Spleen (tissue), 11 donors: ENCODE measurements around the gene CKLF. TPM values are rescaled to one million over a fixed set of nuclear protein-coding genes. Genes with fewer than 3 reads are reported as not detected.
"Not testable (repeated sequence)": the region's sequence is repeated elsewhere in the genome, so short reads cannot be mapped to it uniquely, and the experiment has no call there.

Experiments used
- DNase-seq: peaks from one replicate; pipeline ENCODE4 v3.0.0-alpha.2; 2020
- H3K27ac ChIP-seq, 8 donors: fragments of 200-600 bp; sonication (generic) in 7 of 8; 1 replicate in 4 of 8; 2 replicates in 4 of 8; pipeline versions ENCODE4 v1.5.0 to v1.8.0; 2016 to 2021; ENCODE audit warnings: inconsistent platforms in 4 of 8, mild to moderate bottlenecking in 4 of 8, moderate library complexity in 1 of 8
- H3K27me3 ChIP-seq, 7 donors: fragments of 200-600 bp; sonication (generic) in 6 of 7; replicated peaks in 1 of 7; 1 replicate in 4 of 7; 2 replicates in 3 of 7; pipeline versions ENCODE4 v1.5.0 to v1.8.0; 2016 to 2021; ENCODE audit warnings: inconsistent platforms in 3 of 7, mild to moderate bottlenecking in 1 of 7
- H3K36me3 ChIP-seq, 6 donors: fragments of 200-600 bp; sonication (generic) in 5 of 6; 1 replicate in 4 of 6; 2 replicates in 2 of 6; pipeline versions ENCODE4 v1.5.0 to v1.8.0; 2016 to 2021; ENCODE audit warnings: inconsistent platforms in 2 of 6
- H3K4me1 ChIP-seq, 6 donors: fragments of 200-600 bp; sonication (generic) in 5 of 6; 1 replicate in 3 of 6; 2 replicates in 3 of 6; pipeline versions ENCODE4 v1.5.0 to v1.8.0; 2016 to 2021; ENCODE audit warnings: inconsistent platforms in 3 of 6
- H3K4me3 ChIP-seq, 8 donors: fragments of 200-600 bp; sonication (generic) in 7 of 8; 1 replicate in 4 of 8; 2 replicates in 4 of 8; pipeline versions ENCODE4 v1.5.0 to v1.8.0; 2016 to 2021; ENCODE audit warnings: inconsistent platforms in 4 of 8, mild to moderate bottlenecking in 4 of 8, moderate library complexity in 2 of 8
- H3K9me3 ChIP-seq, 8 donors: fragments of 200-600 bp; sonication (generic) in 7 of 8; 1 replicate in 4 of 8; 2 replicates in 4 of 8; pipeline versions ENCODE4 v1.5.0 to v1.8.0; 2016 to 2021; ENCODE audit warnings: inconsistent platforms in 4 of 8
- POLR2A ChIP-seq, 3 donors: fragments of 450-650 bp; IDR thresholded peaks; one replicate each; pipeline ENCODE4 v1.5.1; 2017; ENCODE audit warnings: antibody characterized with exemption in 3 of 3, mild to moderate bottlenecking in 1 of 3
- POLR2AphosphoS5 ChIP-seq, 3 donors: sonication (generic); formaldehyde crosslinking; IDR thresholded peaks; one replicate each; pipeline ENCODE4 v1.5.1; 2017; ENCODE audit warnings: antibody characterized with exemption in 3 of 3
- WGBS, 5 donors: extraction: QIAGEN DNeasy Blood & Tissue Kit in 3 of 5; methylation state at CpG; one replicate each; pipeline versions ENCODE4 v1.1.5 to v1.1.7; 2013 to 2018; 5-methylcytosine and 5-hydroxymethylcytosine counted together
- intact Hi-C: fragments of 100-400 bp; cut with DNase I; formaldehyde crosslinking; loops from one replicate; pipeline ENCODE4 v1.15.0; 2023; ENCODE audit warnings: low total_unique reads
- polyA plus RNA-seq, 3 donors: library from polyadenylated mRNA; stranded (reverse); fragments of 200-250 nt; gene quantifications; one replicate each; pipeline ENCODE4 v1.2.1, GENCODE V29; 2013
- total RNA-seq, 7 donors: library from RNA; depleted of rRNA in 3 of 7; stranded (reverse); fragments of >200 nt in 3 of 7; fragmentation: NEBNext Ultra II Directional in 4 of 7; extraction: Animal tissue kit (Norgen Biotek cat#: 25700) in 4 of 7; gene quantifications; one replicate each; pipeline versions ENCODE4 v1.1.0 to v1.2.1, GENCODE V29; 2016 to 2021
- TF ChIP-seq, protein P1 (sequence below), 11 experiments: fragments of 200-600 bp in 7 of 11; fragments of 450-650 bp in 4 of 11; sonication (generic) in 4 of 11; IDR thresholded peaks in 8 of 11; conservative IDR thresholded peaks in 3 of 11; 1 replicate in 7 of 11; 2 replicates in 4 of 11; pipeline versions ENCODE4 v1.4.0 to v1.8.0; 2016 to 2021; ENCODE audit warnings: antibody characterized with exemption in 11 of 11, inconsistent platforms in 4 of 11, mild to moderate bottlenecking in 1 of 11
- donor health status: healthy with polysubstance abuse.
- donor health status: DM: no; HTN: no; CAD: no; lungs with moderate emphysema.
- donor health status: DM: no; HTN: no; CAD: no.
- donor health status: Bipolar disorder and iron deficiency.
- donor health status: healthy.
- donor health status: DM: no; HTN: no; CAD: no.
- donor health status: DM: yes; HTN: yes; CAD: no.

The CKLF gene
- total and polyA plus RNA-seq, 10 donors = 61.9 to 132 (median 75.4) TPM

DNA sequence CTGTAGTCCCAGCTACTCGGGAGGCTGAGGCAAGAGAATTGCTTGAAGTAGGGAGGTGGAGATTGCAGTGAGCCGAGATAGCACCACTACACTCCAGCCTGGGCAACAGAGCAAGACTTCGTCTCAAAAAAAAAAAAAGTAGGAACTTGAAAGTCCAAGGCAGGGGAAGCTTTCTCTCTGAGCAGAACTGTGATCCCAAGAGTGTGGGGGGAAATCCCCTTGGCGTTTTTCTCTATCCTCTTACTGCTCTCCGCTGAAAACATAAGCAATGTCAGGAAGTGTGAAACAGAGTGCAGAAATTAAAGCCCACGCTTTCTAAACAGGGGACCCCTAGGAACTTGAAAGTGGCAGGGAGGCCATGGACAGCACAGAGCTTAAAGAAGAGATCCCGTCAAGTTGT lies 42.4 kb downstream of the CKLF start:
- peaks cover 0 to 5% (median 0%) of the 10 kb centered on the region in 8 donors for H3K9me3 ChIP-seq
- no peak for DNase-seq
- peaks cover 0 to 25% (median 15%) of the 10 kb centered on the region in 6 donors for H3K4me1 ChIP-seq
- H3K4me3 ChIP-seq = no peak overlapping the region
- intact Hi-C loops = loop anchor here (10.0 kb wide), 1 partner anchor 120 kb away; no protein-coding TSS in a partner anchor
- H3K27me3 ChIP-seq = no peaks in the 10 kb centered on the region
- TF ChIP-seq POLR2AphosphoS5 (IDR thresholded peaks at IDR 0.05) = no peak
- no peak for TF ChIP-seq POLR2A (IDR thresholded peaks at IDR 0.05)
- TF ChIP-seq, protein P1, sequence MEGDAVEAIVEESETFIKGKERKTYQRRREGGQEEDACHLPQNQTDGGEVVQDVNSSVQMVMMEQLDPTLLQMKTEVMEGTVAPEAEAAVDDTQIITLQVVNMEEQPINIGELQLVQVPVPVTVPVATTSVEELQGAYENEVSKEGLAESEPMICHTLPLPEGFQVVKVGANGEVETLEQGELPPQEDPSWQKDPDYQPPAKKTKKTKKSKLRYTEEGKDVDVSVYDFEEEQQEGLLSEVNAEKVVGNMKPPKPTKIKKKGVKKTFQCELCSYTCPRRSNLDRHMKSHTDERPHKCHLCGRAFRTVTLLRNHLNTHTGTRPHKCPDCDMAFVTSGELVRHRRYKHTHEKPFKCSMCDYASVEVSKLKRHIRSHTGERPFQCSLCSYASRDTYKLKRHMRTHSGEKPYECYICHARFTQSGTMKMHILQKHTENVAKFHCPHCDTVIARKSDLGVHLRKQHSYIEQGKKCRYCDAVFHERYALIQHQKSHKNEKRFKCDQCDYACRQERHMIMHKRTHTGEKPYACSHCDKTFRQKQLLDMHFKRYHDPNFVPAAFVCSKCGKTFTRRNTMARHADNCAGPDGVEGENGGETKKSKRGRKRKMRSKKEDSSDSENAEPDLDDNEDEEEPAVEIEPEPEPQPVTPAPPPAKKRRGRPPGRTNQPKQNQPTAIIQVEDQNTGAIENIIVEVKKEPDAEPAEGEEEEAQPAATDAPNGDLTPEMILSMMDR (IDR thresholded peaks at IDR 0.05 in 8 of 11, conservative IDR thresholded peaks at IDR 0.05 in 3 of 11) = no peak
- 28 to 47% (median 46%) methylated on average over 7 of the region's 7 CpGs for WGBS, 5 donors
- H3K27ac ChIP-seq = no peak overlapping the region
- H3K36me3 ChIP-seq = no peaks in the 10 kb centered on the region

DNA sequence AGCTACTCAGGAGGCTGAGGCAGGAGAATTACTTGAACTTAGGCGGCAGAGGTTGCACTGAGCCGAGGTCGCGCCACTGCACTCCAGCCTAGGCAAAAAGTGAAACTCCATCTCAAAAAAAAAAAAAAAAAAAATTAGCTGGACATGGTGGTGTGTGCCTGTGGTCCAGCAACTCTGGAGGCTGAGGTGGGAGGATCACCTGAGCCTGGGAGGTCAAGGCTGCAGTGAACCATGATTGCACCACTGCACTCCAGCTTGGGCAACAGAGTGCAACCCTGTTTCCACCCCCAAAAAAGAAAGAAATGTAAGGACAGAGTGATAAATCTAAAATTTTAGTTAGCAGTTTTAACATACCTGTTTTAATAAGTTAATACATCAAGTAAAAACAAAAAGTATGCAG lies 44.2 kb downstream of the CKLF start:
- not testable (repeated sequence) for H3K4me3 ChIP-seq, H3K27me3 ChIP-seq, DNase-seq, H3K36me3 ChIP-seq, H3K27ac ChIP-seq, H3K4me1 ChIP-seq
- peaks cover 0 to 11% (median 5%) of the 10 kb centered on the region in 8 donors for H3K9me3 ChIP-seq
- WGBS, 5 donors = 94 to 99% (median 98%) methylated on average over 4 of the region's 4 CpGs
- intact Hi-C loops = loop anchor here (10.0 kb wide), 1 partner anchor 122 kb away; no protein-coding TSS in a partner anchor

DNA sequence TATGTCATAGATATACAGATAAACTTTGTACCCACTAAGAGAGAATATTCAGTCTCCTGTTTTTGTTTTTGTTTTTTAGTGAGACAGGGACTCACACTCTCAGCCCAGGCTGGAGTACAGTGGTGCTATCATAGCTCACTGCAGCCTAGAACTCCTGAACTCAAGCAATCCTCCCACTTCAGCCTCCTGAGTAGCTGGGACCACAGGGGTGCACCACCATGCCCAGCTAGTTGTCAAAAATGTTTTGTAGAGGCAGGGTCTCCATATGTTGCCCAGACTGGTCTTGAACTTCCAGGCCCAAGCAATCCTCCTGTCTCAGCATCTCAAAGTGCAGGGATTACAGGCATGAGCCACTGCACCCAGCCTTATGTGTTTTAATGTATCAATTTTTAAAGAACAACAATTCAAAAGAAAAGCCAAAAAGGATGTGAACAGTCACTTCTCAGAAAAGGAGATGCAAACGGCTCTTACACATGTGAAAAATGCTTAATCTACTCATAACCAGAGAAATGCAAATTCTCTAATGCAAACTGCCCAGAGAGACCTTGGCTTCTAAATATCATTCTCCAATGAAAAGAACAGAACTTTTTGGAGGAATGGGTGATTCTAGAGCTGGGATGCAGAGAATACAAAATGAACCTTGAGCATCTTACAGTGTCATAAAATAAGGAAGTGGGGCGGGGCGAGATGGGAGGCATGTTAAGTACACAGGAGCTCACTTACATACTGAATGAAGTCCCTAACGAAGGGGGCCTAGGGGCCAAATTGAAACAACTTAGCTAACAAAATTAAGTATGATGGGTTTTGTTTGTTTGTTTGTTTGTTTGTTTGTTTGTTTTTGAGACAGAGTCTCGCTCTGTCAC lies 44.8 kb downstream of the CKLF start:
- peak; percentile 67 for DNase-seq

DNA sequence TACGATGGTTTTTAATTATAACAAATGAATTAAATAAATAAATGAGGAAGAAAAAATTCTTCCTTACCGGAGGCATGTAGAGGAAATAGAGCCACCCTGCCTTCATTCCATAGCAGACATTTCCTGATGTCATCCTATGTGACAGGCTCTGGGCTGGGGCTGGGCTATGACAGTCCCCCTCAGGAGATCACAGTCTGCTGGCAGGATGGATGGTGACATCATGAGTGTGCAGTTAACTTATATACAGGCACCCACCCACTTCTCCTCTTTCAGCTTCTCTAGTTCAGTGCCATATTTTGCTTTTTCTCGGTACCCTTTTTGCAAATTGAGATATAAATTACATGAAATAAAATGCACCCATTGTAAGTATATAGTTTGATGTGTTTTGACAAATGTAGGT lies 45.7 kb downstream of the CKLF start:
- WGBS, 5 donors = 55 to 69% (median 60%) methylated on average over 3 of the region's 3 CpGs
- DNase-seq = peak; percentile 14
- Histone ChIP-seq H3K9me3 (peaks cover 0 to 15% (median 9%) of the 10 kb centered on the region in 8 donors), H3K4me1 (peaks cover 0 to 12% (median 3%) of the 10 kb centered on the region in 6 donors), H3K27ac (no peak overlapping the region), H3K27me3 (peaks cover 0 to 9% (median 0%) of the 10 kb centered on the region in 7 donors), H3K36me3 (no peaks in the 10 kb centered on the region), H3K4me3 (no peak overlapping the region)
- intact Hi-C loops = loop anchor here (10.0 kb wide), 1 partner anchor 123 kb away; no protein-coding TSS in a partner anchor
- TF ChIP-seq POLR2AphosphoS5 (IDR thresholded peaks at IDR 0.05) (no peak), POLR2A (IDR thresholded peaks at IDR 0.05) (no peak)
- TF ChIP-seq, protein P1 (IDR thresholded peaks at IDR 0.05 in 8 of 11, conservative IDR thresholded peaks at IDR 0.05 in 3 of 11) = no peak

More for the DNA sequence above, 44.8 kb downstream of the CKLF start:
- no peak overlapping the region for H3K4me3 ChIP-seq
- no peak overlapping the region for H3K27ac ChIP-seq
- 64 to 77% (median 73%) methylated on average over 5 of the region's 5 CpGs for WGBS, 5 donors
- intact Hi-C loops = loop anchor here (10.0 kb wide), 1 partner anchor 122 kb away; no protein-coding TSS in a partner anchor
- peaks cover 0 to 9% (median 0%) of the 10 kb centered on the region in 7 donors for H3K27me3 ChIP-seq
- peaks cover 0 to 15% (median 9%) of the 10 kb centered on the region in 8 donors for H3K9me3 ChIP-seq
- TF ChIP-seq POLR2A (IDR thresholded peaks at IDR 0.05) (no peak), POLR2AphosphoS5 (IDR thresholded peaks at IDR 0.05) (no peak)
- TF ChIP-seq, protein P1 (IDR thresholded peaks at IDR 0.05 in 8 of 11, conservative IDR thresholded peaks at IDR 0.05 in 3 of 11) = no peak
- H3K36me3 ChIP-seq = no peaks in the 10 kb centered on the region
- H3K4me1 ChIP-seq = peaks cover 0 to 9% (median 3%) of the 10 kb centered on the region in 6 donors
